ENCODE data around the gene PTPRG.
"Not testable (repeated sequence)": the region's sequence is repeated elsewhere in the genome, so short reads cannot be mapped to it uniquely, and the experiment has no call there.

PTPRG gene

GRCh38 chr3:61730577-61731231 lies 169.3 kb downstream of the PTPRG start:
- no peak for DNase-seq

- no peak for DNase-seq
Measured at GRCh38 chr3:61733000-61733399, 171.6 kb downstream of the PTPRG start.

GRCh38 chr3:61733876-61734275 lies 172.5 kb downstream of the PTPRG start:
- DNase-seq, result no peak

- no peak for DNase-seq
Measured at GRCh38 chr3:61734749-61735686, 173.6 kb downstream of the PTPRG start.

- DNase-seq, result no peak
Measured at GRCh38 chr3:61736506-61736905, 175.1 kb downstream of the PTPRG start.

- no peak for DNase-seq
Measured at GRCh38 chr3:61739640-61740039, 178.3 kb downstream of the PTPRG start.

GRCh38 chr3:61740494-61740893 lies 179.1 kb downstream of the PTPRG start:
- DNase-seq, result no peak

GRCh38 chr3:61741551-61741950 lies 180.2 kb downstream of the PTPRG start:
- DNase-seq, result no peak

GRCh38 chr3:61742006-61742405 lies 180.6 kb downstream of the PTPRG start:
- DNase-seq, result no peak

GRCh38 chr3:61743067-61743466 lies 181.7 kb downstream of the PTPRG start:
- DNase-seq, result no peak

GRCh38 chr3:61743686-61744242 lies 182.4 kb downstream of the PTPRG start:
- DNase-seq, result no peak

GRCh38 chr3:61748288-61748687 lies 186.9 kb downstream of the PTPRG start:
- DNase-seq, result no peak

GRCh38 chr3:61750766-61751165 lies 189.4 kb downstream of the PTPRG start:
- no peak for DNase-seq

- no peak for DNase-seq
Measured at GRCh38 chr3:61758839-61759238, 197.5 kb downstream of the PTPRG start.

GRCh38 chr3:61760783-61761182 lies 199.4 kb downstream of the PTPRG start:
- DNase-seq, result not testable (repeated sequence)

- no peak for DNase-seq
Measured at GRCh38 chr3:61761694-61762430, 200.5 kb downstream of the PTPRG start.

- no peak for DNase-seq
Measured at GRCh38 chr3:61765157-61765876, 203.9 kb downstream of the PTPRG start.

- no peak for DNase-seq
Measured at GRCh38 chr3:61768284-61769037, 207.1 kb downstream of the PTPRG start.

GRCh38 chr3:61769266-61769990 lies 208.1 kb downstream of the PTPRG start:
- no peak for DNase-seq

- no peak for DNase-seq
Measured at GRCh38 chr3:61771976-61772375, 210.6 kb downstream of the PTPRG start.

- no peak for DNase-seq
Measured at GRCh38 chr3:61772456-61772855, 211.1 kb downstream of the PTPRG start.
